Stimulated activated CD8-positive, alpha-beta memory T cell treated with anti-CD3 and anti-CD28 coated beads, Interleukin-2, amount 100 ng/mL, for 1 hour (primary cell): Measurements from ENCODE around the gene KPNA1.
"Not testable (repeated sequence)": the region's sequence is repeated elsewhere in the genome, so short reads cannot be mapped to it uniquely, and the experiment has no call there.

Experiments used
- DNase-seq, 2 donors: peaks; one replicate each; pipeline ENCODE4 v3.0.0-alpha.2; 2020; ENCODE audit warnings: low read depth in 2 of 2

Gene KPNA1

DNA sequence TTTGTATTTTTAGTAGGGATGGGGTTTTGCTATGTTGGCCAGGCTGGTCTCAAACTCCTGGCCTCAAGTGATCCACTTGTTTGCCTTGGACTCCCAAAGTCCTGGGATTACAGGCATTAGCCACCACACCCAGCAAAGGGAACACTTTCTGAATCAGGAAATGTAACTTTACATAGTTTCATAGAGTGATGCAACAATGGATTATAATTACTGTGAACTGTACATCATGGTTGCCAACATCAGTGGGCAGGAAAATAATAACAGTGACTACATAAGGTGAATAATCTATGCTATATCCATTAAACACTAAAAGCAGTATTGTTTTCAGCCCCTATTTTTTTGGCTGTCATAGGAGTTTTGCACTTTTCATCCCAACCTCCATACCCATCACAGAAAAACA lies 5.0 kb upstream of the KPNA1 start:
- no peak for DNase-seq

DNA sequence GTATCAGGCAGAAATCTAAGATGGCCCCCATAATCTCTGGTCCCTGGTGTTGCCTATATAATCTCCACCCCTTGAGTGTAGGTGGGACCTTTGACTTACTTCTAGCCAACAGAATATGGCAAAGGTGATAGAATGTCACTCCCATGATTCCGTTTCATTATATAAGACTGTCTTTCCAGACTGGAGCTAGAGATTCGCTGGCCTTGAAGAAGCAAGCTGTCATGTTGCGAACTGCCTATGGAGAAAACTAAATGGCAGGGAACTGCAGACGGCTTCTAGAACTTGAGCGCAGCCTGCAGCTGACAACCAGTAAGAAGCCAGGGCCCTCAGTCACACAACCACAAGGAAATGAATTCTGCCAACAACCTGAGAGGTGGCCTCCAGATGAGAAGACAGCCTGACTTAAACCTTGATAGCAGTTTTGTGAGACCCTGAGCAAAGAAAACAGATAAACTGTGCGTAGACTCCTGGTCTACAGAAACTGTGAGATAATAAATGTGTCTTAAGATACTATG lies 2.2 kb upstream of the KPNA1 start:
- DNase-seq, result no peak

DNA sequence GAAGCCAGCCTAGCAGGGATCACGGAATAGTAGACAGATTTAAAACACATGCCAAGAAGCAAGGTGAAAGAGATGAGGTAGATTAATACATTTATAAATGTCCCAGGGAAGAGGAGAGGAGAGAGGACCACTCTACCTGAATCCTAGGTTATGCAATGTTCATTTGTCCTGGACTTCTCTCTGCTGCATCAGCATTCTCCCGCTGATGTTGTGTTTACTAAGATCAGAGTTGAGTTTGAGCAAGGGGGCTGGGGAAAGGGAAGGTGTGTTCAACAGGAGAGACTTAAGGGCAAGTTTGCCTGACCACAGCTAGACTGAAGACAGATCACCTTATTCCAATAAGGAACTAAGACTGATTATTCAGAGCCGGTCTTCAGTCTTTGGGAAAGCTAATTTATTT lies 1.1 kb upstream of the KPNA1 start:
- DNase-seq, result no peak

DNA sequence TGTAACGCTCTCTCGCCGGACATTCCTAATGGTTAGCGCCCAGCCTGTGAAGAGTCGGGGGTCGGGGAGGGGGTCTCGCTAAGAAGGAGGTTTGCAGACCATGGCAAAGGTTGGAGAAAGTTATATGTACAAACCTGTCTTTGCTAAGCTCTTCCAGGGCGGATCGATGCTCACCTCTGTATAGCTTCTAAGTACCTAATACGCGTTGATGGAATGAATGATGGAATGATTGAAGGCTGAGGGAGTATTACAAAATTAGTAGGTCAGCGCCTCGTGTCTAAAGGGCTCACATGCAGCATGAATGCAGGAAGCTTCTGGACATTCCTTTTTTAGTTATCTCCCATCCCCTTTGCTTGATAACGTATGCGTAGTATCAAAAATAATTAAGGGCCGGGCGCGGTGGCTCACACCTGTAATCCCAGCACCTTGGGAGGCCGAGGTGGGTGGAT lies 305 bp upstream of the KPNA1 start:
- DNase-seq, result no peak

DNA sequence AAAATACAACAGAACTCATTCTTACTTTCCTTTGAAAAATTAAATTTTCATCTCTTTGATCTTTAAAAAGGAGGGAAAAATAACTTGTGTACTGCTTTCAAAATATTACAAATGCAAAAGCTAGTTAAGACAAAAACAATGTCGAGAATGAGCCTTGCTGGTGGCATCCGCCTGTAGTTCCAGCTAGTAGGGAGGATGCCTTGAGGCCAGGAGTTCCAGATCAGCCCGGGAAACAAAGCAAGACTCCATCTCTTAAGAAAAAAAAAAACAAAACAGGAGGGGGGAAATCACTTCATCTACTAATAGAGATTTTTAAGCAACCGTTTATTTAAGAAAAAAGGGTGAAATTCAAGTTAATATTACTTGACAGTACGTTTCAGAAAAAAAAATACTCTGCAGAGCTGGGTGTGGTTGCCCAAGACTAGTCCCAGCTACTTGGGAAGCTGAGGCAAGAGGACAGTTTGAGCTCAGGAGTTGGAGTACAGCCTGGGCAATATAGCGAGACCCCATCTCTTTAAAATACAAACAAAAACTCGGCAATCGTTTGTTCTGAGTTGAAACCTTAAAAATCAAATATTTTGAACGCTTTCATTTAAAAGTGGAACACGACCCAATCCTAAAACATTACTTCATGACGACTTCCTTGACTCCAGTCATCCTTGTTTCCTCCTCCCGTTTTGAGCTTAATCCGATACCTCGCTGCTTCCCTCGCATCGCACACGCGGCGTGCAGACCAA lies 1.2 kb downstream of the KPNA1 start:
- DNase-seq, result no peak

DNA sequence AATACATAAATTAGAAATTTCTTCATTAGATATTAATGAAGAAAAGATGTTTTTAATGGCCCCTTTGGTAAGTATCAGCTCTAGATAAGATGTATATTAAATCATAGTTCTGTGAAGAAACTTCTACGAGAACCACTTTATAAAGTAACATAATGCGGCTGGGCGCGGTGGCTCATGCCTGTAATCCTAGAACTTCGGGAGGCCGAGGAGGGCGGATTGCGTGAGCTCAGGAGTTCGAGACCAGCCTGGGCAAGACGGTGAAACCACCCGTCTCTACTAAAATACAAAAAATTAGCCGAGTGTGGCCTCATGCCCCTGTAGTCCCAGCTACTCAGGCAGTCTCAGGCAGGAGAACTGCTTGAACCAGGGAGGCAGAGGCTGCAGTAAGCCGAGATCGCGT lies 2.5 kb downstream of the KPNA1 start:
- DNase-seq, result no peak

DNA sequence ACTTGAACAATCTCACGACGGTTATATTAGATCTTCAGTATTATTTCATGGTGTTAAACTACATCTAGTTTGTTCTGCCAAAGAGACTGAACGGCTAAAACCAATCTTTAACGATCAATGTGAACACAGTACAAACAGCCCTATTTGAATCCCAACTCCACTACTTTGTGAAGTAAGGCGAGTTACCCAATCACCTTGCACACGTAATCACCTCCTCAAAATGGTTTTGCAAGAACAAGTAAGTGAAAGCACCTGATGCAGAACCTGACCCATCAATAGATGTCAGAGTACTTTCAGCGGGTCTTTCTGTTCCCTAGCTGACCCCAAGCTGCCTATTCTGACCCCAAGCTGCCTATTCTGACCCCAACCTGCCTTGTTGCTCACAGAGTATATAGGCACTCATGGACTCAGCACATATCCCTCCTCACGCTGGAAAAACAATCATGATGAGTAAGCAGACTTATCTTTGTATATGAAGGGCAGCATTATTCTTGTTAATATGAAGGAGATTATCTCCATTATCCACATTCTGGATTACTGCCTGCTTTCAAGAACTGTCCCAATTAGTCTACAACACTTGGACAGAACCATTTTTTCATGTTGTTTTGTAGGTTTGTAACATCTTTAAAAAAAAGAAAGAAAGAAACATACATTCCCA lies 3.7 kb downstream of the KPNA1 start:
- DNase-seq, result no peak

DNA sequence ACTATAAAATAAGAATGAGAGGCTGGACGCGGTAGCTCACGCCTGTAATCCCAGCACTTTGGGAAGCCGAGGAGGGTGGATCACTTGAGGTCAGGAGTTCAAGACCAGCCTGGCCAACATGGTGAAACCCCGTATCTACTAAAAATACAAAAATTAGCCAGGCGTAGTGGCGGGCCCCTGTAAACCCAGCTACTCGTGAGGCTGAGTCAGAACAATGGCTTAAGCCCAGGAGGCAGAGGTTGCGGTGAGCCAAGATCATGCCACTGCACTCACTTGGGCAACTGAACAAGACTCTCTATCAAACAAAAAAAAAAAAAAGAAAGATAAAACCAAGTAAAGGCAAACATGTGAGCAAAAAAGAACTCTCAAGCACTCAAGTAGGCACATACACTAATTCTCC lies 5.8 kb downstream of the KPNA1 start:
- not testable (repeated sequence) for DNase-seq

DNA sequence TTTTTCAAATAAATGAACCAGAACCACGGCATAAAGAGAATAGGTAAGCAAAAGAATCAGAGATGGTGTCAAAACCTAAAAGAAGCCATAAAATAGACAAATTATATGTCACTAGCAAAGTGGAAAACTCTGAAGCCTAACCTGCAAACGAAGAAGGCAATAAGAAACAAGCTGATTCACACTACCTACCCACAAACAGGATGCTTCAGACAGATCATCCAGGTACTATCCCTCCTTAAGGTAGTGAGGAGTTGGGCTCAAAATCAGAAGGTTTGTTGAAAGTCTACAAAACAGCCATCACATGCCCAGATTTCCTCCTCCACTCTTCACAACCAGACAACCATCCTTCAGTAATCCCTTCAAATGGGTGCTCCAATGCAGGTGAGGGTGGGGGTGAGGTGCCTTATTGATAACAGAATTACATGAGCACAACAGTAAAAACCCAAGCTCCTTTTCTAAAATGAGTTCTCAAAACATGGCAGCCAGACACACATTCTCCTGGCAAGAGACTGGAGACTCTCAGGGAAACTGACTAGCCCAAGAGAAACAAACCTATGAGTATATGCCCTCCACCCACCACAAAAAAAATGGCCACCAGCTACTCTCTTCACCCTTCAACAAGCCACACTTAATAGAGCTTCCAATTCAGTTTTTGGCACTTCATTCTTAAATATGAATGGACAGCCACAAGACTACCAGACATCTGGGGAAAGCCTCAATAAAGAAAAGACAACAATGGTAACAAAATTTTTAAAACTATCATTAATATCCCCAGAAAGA lies 6.4 kb downstream of the KPNA1 start:
- no peak for DNase-seq

DNA sequence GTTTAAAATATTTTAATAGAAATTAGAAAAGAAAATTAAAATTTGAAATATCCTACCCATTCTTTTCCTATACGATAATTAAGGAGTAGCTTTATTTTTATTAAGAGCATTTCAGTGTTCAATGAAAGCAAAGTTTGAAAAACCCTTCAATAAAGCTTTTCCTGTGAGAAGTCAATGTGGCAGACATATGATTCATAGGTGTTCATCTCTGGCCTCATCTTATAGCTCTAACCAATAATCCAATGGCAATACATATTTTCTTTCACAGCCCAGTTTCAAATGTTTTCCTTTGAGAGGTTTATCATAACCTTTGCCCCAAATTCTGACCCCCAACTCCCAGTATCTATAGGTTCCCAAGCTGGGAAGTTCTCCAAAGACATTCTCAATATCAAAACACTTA lies 8.3 kb downstream of the KPNA1 start:
- DNase-seq, result no peak

DNA sequence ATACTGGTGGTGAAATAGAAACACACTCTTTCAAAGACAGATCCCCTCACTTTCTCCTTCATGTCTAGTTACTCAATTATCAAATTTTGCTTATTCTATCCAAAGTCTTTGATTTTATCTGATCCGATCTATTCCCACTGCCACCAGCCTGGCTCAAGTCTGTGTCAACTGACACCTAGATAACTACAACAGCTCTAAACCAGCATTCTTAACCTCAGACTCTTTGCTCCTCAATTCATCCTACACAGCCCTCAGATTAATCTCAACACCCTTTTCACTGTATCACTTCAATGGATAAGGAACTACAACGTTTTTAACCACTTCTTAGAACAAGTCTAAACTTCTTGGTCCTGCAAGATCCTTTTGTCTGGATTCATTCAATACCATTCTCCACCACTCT lies 9.1 kb downstream of the KPNA1 start:
- no peak for DNase-seq

DNA sequence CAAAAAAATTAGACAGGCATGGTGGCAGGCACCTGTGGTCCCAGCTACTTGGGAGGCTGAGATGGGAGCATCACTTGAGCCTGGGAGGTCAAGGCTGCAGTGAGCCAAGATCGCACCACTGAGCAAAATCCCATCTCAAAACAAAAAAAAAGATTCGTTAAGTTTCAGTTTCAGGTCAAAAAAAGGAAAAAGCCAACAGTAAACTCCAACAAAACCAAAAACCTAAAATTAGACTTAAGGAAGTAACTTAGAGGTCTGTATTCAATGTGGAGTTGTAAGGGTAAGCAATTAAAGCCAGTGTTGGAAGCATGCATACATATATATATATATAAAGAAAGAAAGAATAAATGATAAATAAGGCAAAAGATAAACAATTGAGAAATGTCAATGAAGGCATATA lies 11.8 kb downstream of the KPNA1 start:
- DNase-seq, result no peak

DNA sequence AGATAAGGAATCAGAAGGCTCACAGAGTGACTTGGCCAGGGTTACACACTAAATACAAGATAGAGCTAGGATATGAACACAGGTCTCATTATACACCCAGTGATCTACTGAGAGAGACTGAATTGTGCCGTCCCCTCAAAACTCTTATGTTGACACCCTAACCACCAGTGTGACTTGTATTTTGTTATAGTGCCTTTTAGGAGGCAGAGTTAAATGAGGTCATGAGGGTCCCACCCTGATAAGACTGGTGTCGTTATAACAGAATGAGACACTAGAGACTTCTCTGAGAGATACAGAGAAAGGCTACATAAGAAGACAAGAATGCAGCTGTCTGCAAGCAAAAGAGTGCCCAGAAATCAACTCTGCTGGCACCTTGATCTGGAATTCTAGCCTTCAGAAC lies 12.6 kb downstream of the KPNA1 start:
- no peak for DNase-seq

DNA sequence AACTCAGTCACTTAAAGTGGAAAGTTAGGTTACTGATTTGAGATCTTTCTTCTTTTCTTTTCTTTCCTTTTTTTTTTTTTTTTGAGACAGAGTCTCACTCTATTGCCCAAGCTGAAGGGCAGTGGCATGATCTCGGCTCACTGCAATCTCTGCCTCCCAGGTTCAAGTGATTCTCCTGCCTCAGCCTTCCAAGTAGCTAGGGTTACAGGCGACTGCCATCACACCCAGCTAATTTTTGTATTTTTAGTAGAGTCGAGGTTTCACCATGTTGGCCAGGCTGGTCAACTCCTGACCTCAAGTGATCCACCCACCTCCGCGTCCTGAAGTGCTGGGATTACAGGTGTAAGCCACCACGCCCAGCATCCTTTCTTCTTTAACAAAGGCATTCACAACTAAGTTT lies 13.8 kb downstream of the KPNA1 start:
- DNase-seq, result not testable (repeated sequence)

DNA sequence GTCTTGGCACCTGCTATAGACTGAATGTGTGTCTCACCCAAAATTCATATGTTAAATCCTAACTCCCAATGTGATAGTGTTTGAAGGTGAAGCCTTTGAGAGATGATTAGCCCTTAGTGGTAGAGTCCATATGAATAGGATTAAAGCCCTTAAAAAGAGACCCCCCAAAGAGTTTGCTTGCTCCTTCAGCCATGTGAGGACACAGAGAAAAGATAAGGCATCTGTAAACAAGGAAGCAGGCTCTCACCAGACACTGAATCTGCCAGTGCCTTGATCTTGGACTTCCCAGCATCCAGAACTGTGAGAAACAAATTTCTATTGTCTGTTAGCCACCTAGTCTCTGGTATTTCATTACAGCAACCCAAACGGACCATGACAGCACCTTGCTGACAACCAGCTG lies 16.6 kb downstream of the KPNA1 start:
- DNase-seq, result no peak

DNA sequence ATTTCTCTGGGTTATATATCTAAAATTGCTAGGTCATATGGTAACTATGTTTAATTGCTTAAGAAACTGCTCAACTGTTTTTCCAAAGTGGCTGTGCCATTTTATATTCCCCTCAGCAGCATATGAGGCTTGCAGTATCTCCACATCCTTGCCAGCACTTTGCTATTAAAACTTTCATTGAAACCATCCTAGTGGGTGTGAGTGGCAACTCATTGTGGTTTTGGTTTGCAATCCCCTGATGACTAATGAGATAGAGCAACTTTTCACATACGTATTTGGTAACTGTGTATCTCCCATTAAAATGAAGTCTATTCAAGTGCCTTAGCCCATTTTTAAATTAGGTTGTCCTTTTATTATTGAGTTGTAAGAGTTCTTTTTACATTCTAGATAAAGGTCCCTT lies 17.3 kb downstream of the KPNA1 start:
- DNase-seq, result peak in 1 of 2 donors; percentile 24

DNA sequence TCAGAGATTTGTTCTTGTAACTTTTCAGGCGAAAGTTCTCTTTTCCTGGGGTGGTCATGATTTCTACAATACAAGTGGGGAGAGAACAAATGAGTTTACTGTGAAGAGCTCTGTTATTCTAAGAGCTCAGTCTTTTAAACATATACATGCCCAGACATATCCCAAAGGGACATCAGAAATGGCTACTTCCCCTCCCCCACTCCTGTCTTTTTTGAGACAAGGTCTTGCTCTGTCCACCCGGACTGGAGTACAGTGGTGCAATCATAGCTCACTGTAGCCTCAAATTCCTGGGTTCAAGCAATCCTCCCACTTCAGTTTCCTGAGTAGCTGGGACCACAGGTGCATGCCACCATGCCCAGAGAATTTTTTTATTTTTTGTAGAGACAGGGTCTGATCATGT lies 18.2 kb downstream of the KPNA1 start:
- DNase-seq, result no peak

DNA sequence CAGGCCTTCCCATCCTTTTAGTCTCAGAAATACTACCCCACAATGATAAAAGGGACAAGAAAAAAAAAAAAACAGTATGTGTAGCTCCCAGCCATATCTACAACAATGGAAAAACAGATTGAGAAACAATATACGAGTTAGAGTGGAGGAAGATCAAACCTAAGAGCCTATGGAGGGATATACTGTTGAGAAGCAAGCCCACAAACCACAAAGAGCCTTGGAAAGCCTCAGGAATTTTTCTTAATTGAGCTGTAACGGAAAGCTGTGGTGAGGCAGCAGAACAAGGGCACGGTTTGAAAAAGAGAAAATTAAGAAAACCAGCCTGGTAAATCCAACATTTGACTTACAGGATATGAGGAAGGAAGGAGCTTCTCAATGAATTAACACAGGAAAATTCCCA lies 21.4 kb downstream of the KPNA1 start:
- no peak for DNase-seq

DNA sequence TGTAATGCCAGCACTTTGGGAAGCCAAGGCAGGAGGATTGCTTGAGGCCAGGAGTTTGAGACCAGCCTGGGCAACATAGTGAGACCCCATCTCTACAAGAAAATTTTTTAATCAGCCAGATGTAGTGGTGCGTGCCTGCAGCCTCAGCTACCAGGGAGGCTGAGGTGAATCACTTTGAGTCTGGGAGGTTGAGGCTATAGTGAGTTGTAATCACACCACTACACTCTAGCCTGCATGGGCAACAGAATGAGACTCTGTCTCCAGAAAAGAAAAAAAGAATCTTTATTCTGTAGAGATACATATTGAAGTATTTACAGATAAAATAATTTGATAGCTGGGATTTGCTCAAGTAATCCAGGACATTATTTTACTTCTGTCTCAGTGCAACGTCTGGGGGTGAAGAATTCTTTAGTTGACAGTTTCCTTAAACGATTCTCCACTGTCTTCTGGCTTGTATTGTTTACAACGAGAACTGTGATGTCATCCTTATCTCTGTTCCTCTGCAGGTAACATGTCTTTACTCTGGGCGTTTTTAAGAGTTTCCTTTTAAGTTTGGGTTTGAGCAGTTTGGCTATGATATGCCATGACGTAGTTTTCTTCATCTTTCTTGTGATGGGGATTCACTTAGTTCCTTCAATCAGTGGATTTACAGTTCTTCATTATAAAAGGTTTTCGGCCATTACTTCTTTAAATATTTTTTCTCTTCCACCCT lies 26.3 kb downstream of the KPNA1 start:
- no peak for DNase-seq

DNA sequence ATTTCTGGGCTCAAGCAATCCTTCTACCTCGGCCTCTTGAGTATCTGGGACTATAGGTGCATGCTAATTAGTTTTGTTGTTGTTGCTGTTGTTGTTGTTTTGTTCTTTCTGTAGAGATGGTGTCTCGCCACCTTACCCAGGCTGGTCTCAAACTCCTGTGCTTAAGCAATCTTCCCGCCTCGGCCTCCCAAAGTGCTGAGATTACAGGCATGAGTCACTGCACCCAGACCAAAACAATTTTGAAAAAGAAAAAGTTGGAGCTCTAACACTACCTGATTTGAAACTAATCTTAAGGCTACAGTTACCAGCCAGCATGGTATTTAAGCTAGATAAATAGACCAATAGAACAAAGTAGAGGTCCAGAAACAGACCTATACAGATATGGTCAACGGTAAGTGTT lies 29.8 kb downstream of the KPNA1 start:
- DNase-seq, result no peak

DNA sequence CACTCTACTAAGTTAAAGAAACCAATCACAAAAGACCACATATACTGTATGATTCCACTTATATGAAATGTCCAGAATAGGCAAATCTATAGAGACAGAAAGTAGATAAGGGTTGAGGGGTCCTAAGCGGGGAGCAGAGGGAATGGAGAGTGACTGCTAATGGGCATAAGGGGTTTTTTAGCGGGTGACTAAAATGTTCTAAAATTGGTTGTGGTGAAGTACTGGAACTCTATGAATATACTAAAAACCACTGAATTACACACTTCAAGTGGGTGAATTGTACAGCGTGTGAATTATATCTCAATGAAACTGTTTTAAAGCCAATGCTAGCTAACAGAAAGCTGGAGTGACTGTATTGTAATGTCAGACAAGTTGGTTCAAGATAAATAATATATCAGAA lies 33.3 kb downstream of the KPNA1 start:
- DNase-seq, result no peak

DNA sequence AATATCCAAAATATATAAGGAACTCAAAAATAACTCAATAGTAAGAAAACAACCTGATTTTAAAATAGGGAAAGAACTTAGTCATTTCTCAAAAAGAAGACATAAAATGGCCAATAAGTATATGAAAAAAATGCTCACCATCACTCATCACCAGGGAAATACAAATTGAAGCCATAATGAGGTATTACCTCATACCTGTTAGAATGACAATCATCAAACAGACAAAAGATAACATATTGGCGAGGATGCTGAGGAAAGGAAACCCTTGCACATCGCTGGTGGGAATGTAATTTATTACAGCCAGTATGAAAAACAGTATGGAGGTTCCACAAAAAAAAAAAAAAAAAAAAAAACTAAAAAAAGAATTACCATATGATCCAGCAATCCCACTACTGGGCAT lies 38.2 kb downstream of the KPNA1 start:
- no peak for DNase-seq
